ENCODE measurements around the gene PITPNB.

GRCh38 chr22:27803841-27804415, 115.1 kb downstream of the PITPNB start:
- no peak for TF ChIP-seq POLR2A (IDR thresholded peaks at IDR 0.05)
- TF ChIP-seq CTCF (IDR thresholded peaks at IDR 0.05), result no peak
- no peak for TF ChIP-seq EP300 (IDR thresholded peaks at IDR 0.05)

All from suprapubic skin (tissue), 3 donors.